Smooth muscle cell (in vitro differentiated cells): ENCODE data around the gene FAP. TPM values are rescaled to one million over a fixed set of nuclear protein-coding genes. Genes with fewer than 3 reads are reported as not detected.

Source experiments
- DNase-seq: peaks from one replicate; lab custom pipeline; 2025; ENCODE audit not compliant: unreplicated experiment; lab: John Stamatoyannopoulos, UW
- H2AFZ ChIP-seq: fragments of 200-600 bp; sonication (generic); 2 replicates; pipeline ENCODE4 v1.6.0; 2016; ENCODE audit warnings: antibody characterized with exemption, low read depth, mild to moderate bottlenecking
- H3F3A ChIP-seq: fragments of 200-600 bp; sonication (generic); 2 replicates; pipeline ENCODE4 v1.6.0; 2017; ENCODE audit warnings: antibody characterized with exemption, low read depth
- H3K27ac ChIP-seq: fragments of 200-600 bp; sonication (generic); 2 replicates; pipeline ENCODE4 v1.5.1; 2016; ENCODE audit warnings: low read depth, mild to moderate bottlenecking
- H3K27me3 ChIP-seq: fragments of 200-600 bp; sonication (generic); 2 replicates; pipeline ENCODE4 v1.6.1; 2016; ENCODE audit warnings: low read depth, mild to moderate bottlenecking
- H3K36me3 ChIP-seq: fragments of 200-600 bp; sonication (generic); 2 replicates; pipeline ENCODE4 v1.5.1; 2016; ENCODE audit warnings: low read depth
- H3K4me1 ChIP-seq: fragments of 200-600 bp; sonication (generic); 2 replicates; pipeline ENCODE4 v1.5.1; 2016; ENCODE audit warnings: low read depth
- H3K4me2 ChIP-seq: fragments of 200-600 bp; sonication (generic); 2 replicates; pipeline ENCODE4 v1.6.0; 2016; ENCODE audit warnings: mild to moderate bottlenecking
- H3K4me3 ChIP-seq: fragments of 200-600 bp; sonication (generic); 2 replicates; pipeline ENCODE4 v1.5.1; 2016; ENCODE audit warnings: mild to moderate bottlenecking
- H3K79me2 ChIP-seq: fragments of 200-600 bp; sonication (generic); 2 replicates; pipeline ENCODE4 v1.6.0; 2016; ENCODE audit warnings: low read depth, mild to moderate bottlenecking
- H3K9ac ChIP-seq: fragments of 200-600 bp; sonication (generic); 2 replicates; pipeline ENCODE4 v1.6.0; 2016; ENCODE audit warnings: low read depth
- H3K9me3 ChIP-seq: fragments of 200-600 bp; sonication (generic); replicated peaks from 2 replicates; pipeline ENCODE4 v1.5.1; 2016; ENCODE audit warnings: low read depth
- H4K20me1 ChIP-seq: fragments of 200-600 bp; sonication (generic); 2 replicates; pipeline ENCODE4 v1.6.0; 2016; ENCODE audit warnings: low read depth
- WGBS: methylation state at CpG from one replicate; pipeline ENCODE4 v1.1.7; 2016; ENCODE audit warnings: low lambda C conversion rate; 5-methylcytosine and 5-hydroxymethylcytosine counted together
- polyA plus RNA-seq: library from polyadenylated mRNA; unstranded; fragments of >200 nt; fragmentation: Nextera tagmentation; extraction: Ambion mirVana; gene quantifications from 2 replicates; pipeline ENCODE4 v1.2.1, GENCODE V29; 2016
- total RNA-seq: library from RNA; depleted of rRNA; stranded (reverse); fragments of >200 nt; gene quantifications from 2 replicates; pipeline ENCODE4 v1.2.3, GENCODE V29; 2014
- TF ChIP-seq, protein P1 (sequence below): fragments of 200-600 bp; sonication (generic); IDR thresholded peaks from 2 replicates; pipeline ENCODE4 v1.5.1; 2017; ENCODE audit warnings: borderline replicate concordance, mild to moderate bottlenecking, antibody characterized with exemption; ENCODE audit not compliant: insufficient read depth, poor library complexity, severe bottlenecking

The FAP gene
- total and polyA plus RNA-seq, 2 experiments from 2014 or later: 29.6 to 47.0 TPM

GRCh38 chr2:162123806-162124758 lies 119.2 kb downstream of the FAP start:
- WGBS: 35% methylated on average over 9 of the region's 9 CpGs
- H3K36me3 ChIP-seq: no peaks in the 10 kb centered on the region
- H3K27ac ChIP-seq: no peak overlapping the region
- H3K4me1 ChIP-seq: no peaks in the 10 kb centered on the region
- H3K27me3 ChIP-seq: peaks cover 6% of the 10 kb centered on the region
- no peaks in the 10 kb centered on the region for H4K20me1 ChIP-seq
- TF ChIP-seq, protein P1, sequence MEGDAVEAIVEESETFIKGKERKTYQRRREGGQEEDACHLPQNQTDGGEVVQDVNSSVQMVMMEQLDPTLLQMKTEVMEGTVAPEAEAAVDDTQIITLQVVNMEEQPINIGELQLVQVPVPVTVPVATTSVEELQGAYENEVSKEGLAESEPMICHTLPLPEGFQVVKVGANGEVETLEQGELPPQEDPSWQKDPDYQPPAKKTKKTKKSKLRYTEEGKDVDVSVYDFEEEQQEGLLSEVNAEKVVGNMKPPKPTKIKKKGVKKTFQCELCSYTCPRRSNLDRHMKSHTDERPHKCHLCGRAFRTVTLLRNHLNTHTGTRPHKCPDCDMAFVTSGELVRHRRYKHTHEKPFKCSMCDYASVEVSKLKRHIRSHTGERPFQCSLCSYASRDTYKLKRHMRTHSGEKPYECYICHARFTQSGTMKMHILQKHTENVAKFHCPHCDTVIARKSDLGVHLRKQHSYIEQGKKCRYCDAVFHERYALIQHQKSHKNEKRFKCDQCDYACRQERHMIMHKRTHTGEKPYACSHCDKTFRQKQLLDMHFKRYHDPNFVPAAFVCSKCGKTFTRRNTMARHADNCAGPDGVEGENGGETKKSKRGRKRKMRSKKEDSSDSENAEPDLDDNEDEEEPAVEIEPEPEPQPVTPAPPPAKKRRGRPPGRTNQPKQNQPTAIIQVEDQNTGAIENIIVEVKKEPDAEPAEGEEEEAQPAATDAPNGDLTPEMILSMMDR: peak; percentile 84
- no peak overlapping the region for H2AFZ ChIP-seq
- H3K79me2 ChIP-seq: no peaks in the 10 kb centered on the region
- H3K9me3 ChIP-seq: no peaks in the 10 kb centered on the region
- no peak overlapping the region for H3K9ac ChIP-seq
- no peak for DNase-seq
- no peak overlapping the region for H3K4me2 ChIP-seq
- H3F3A ChIP-seq: no peaks in the 10 kb centered on the region
- no peak overlapping the region for H3K4me3 ChIP-seq

Other genes with a start within 250 kb of the FAP start
- gene DPP4, start 169.2 kb downstream of the FAP start, total RNA-seq: 29.5 and 32.0 TPM in 2 replicates
- 17.6 and 24.8 TPM in 2 replicates for gene DPP4, start 169.2 kb downstream of the FAP start, polyA plus RNA-seq
- not detected in 2 replicates for gene GCG, start 91.2 kb downstream of the FAP start, total RNA-seq
- not detected in 2 replicates for gene GCG, start 91.2 kb downstream of the FAP start, polyA plus RNA-seq
- gene IFIH1, start 75.2 kb upstream of the FAP start, total RNA-seq: 0.72 and 2.3 TPM in 2 replicates
- 0.24 and 1.0 TPM in 2 replicates for gene IFIH1, start 75.2 kb upstream of the FAP start, polyA plus RNA-seq
- gene GCA, start 100.7 kb upstream of the FAP start, total RNA-seq: 10.1 and 13.7 TPM in 2 replicates
- 6.1 TPM in 2 replicates for gene GCA, start 100.7 kb upstream of the FAP start, polyA plus RNA-seq